Activated T-helper 9 cell treated with anti-CD3 and anti-CD28 coated beads, Interleukin-2, amount 50 U/mL, for 16 hours (primary cell): ENCODE results near the gene HIGD2B.
"Not testable (repeated sequence)": the region's sequence is repeated elsewhere in the genome, so short reads cannot be mapped to it uniquely, and the experiment has no call there.

ENCODE experiments used
- DNase-seq: peaks from one replicate; pipeline ENCODE4 v3.0.0-alpha.2; 2020; ENCODE audit warnings: low read depth

HIGD2B gene, protein sequence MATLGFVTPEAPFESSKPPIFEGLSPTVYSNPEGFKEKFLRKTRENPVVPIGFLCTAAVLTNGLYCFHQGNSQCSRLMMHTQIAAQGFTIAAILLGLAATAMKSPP

DNA sequence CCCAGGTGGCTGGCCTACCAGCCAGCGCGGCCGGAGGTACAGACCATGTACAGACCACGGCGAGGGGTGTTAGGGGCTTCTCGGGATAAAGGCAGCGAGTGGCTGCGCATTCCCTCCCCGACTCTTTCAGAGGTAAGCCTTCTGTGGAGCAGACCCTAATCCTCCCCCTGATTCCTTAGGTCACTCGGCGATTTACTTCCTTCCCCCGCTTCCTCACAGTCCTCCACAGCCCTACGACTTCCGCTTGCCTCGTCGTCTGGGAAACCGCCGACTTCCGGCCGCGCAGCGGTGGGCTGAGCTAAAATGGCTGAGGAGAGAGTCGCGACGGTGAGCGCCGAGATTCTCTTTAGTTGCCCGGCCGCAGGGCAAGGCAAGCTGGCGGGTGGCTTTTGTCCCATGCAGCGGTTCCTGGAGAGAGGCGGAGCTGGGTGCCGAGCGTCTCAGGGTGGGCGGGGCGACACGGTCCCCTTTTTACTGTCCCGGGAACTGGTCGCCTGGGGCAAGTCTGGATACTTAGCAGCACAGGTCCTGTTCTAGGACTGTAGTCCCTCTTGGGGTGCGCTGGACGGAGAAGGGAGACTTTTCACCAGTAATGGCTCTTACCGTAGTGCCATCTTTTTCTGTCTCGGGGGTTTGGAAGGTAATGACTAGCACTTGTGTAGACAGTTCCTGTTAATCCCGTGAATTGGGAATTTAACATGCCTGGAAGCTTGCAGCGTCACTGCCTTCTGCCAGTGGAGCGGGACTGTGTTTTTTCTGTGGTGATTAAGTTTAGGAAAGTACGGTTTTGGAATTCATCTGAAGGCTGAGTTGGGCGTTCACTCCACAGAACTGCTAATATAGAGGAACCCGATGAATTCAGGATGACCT is at the start of gene HIGD2B, which contains the start of gene BBS4:
HIGD2B (minus strand) TSS at position 258 of the 870 bp plus-strand sequence. CDS start 9,808 bp downstream, outside the sequence.
BBS4 (plus strand) TSS at position 283 of the 870 bp plus-strand sequence; CDS start at position 304, 21 bp downstream.
- peak; percentile 78 for DNase-seq

DNA sequence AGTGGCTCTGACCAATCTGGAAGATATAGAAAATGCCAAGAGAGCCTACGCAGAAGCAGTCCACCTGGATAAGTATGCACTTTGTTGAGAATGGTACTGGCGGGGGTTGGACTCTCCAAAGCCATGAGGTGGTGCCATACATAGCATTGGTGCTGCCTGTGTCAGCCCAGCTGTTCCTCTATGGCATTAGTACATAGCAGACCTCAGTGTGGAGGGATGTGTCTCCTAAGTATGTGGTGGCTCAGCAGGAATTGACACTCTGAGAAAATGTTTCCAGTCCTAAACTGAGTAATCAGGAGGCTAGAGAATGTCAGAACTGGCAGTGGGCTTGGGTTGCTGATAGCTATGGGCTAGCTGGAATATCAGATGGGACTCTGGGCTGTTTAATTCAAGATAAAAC is 49.1 kb upstream of the HIGD2B start:
- no peak for DNase-seq

DNA sequence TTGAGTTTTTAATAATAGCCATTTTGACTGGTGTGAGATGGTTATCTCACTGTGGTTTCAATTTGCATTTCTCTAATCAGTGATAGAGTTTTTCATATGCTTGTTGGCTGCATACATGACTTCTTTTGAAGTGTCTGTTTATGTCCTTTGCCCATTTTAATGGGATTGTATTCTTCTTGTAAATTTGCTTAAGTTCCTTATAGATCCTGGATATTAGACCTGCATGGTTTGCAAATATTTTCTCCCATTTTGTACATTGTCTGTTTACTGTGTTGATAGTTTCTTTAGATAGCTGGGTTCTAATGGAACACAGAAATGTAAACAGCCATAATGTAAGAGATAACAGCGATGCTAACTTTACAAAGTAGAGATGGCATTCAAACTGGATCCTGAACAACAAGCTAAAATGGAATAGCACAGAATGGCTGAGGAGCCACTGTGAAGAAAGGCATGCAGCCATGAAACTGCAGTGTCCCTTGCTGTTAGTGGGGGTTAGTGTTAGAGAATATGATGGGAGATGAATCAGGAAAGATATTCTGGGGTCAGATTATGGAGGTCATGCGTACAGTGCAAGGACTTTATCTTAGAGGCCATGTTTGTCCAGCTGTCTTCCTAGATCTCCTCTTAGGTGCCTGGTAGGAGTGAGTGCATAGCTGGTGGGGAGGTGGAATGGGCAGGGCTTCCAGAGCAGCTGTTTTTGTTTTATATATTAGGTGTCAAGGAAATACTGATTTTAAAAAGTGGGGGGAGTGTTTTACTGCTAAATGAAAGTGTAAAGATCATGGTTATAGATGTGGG is 48.2 kb upstream of the HIGD2B start:
- DNase-seq: no peak

DNA sequence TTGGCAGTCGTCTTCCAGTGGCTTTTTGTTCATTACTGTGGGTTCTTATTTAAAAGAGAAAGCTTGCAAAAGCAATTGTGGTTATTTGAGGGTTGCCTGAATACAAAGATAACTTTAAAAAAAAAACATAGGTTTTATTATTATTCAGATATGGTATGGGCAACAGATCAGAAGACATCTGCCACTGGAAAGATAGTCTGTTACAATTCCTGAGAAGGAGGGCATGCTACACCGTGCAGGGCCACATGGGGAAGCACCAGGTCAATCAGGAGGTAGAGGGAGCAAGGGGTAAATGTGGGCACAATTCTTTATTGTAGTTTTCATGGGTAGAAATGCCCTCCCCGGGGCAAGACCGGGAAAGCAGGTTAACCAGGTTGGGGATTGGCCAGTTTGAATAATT is 46.5 kb upstream of the HIGD2B start:
- DNase-seq: no peak

DNA sequence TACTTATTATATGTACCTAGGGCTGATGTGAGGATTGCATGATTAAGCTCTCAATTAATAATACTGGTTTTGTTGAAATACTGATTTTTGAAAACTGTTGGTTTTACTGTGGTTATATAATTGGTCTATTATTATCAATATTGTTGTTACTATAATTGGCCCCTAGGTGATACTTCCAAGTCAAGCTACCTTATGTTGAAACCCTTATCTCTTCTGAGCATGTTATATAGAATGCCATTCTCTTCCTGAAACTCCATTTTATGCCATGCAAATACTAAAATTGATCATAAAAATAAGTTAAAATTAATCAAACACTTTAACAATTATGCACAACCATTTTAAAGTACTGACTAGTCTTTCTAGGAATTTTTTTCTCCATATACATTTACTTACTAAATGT is 46.1 kb upstream of the HIGD2B start:
- no peak for DNase-seq

DNA sequence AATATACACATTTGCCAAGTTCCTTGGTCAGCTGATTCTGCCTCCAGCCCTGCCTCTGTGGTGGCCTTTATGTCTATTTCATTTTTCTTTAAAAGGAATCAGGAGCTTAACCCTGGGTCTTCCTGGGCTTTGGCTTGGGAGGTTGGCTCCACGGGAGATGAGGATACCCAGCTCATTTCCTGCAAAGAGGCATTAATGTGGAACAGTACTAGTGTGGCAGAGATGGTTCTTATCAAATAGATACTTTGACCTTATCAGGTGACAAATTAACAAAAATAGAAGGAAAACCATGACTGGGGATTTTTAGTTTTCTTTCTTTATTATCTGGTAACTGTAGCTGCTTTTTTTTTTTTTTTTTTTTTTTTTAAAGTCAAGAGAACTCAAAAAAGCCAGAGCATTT is 42.8 kb upstream of the HIGD2B start:
- DNase-seq: no peak

DNA sequence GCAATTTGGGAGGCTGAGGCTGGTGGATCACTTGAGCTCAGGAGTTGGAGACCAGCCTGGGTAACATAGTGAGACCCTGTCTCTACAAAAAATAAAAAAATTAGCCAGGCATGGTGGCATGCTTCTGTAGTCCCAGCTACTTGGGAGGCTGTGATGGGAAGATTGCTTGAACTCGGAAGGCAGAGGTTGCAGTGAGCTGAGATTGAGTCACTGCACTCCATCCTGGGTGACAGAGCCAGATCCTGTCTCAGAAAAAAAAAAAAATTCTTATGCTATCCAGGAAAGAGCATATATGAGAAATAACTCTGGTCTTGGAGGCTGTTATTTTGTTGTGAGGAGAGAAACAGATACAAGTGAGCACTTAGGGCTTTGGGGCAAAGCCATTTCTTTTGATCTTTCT is 42.3 kb upstream of the HIGD2B start:
- DNase-seq: not testable (repeated sequence)

DNA sequence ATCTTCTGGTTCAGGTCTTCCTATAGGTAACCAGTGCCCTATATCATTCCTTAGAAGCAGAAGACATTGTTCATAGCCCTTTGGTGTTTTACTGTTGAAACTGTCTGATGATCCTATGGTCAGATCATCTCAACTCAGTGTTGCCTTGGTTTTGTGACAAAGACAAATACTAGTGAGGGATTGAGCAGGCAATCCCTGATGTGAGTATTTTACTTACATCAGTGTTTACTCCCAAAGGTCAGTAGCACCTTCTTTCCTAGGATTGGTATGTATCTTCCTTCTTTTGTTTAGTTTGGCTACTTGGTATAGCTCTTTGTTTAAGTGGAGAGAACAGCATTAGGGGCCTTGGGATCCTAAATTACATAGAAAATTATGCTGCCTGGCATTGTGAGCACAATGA is 41.2 kb upstream of the HIGD2B start:
- no peak for DNase-seq

DNA sequence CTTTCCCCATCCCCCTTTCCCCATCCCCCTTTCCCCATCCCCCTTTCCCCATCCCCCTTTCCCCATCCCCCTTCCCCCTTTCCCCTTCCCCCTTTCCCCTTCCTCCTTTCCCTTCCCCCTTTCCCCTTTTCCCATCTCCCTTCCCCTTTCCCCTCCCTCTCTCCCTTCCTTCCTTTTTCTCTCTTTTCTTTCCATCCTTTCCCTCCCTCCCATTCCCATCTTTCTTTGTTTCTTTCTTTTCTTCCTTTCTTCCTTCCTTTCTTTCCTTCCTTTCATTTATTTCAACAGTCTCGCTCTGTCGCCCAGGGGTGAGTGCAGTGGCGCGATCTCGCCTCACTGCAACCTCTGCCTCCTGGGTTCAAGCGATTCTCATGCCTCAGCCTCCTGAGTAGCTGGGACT is 39.9 kb upstream of the HIGD2B start:
- DNase-seq: not testable (repeated sequence)

DNA sequence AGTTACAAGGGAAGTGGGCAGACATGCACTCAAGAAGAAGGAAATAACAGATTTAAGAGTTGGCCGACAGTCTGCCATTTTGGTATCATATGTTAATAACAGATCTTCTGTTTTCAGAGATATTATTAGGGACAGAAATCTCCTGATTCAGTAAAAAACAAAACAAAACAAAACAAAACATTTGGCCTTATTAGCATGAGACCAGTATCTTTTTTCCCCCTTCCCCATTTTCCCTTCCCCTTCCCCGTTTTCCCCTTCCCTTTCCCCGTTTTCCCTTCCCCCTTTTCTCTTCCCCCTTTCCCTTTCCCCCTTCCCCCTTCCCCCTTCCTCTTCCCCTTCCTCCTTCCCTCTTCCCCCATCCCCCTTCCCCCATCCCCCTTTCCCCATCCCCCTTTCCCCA is 39.5 kb upstream of the HIGD2B start:
- DNase-seq: no peak

DNA sequence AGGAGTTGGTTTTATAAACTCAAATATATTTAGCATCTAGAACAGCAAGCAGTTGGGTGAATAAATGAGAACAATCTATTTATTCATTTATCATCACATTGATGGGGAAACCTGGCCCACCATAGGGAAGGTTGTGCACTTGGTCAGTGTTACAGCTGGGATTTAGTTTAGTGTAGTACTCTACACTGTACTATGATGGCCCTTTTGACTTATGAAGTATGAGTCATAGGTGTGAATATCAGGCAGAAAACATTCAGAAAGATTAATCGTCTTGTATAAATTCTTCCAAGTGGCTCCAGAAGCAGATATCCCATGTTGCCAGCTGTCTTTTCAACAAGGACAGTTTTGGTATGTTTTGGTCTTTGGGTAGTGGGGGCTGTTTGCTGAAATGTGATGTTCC is 38.0 kb upstream of the HIGD2B start:
- no peak for DNase-seq

DNA sequence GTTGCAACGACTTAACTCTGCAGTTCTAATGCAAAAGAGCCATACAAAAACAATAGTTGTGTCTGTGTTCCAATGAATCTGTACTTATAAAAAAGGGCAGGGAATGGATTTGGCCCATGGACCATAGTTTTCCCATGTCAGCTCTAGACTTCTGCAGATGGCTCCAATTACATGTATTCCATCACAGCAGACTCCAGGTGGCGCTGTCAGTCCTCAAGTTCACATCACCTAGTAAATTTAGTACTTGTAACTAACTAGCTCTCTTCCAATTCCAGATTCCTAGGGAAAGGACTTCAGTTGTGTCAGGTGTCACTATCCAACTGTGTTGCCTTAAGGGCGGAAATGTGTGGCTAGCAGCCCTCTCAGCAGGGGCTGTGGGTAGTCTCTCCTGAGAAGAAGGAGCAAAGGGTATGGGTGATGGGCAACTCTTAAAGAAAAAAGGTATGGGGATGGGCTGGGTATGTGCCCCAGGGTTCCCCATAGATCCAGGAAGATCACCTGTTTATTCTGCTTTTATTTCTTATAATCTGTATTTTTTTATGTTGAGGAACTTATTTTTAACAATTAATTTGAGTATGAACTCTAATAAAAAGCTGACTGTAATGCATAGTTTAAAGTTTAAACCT is 36.2 kb upstream of the HIGD2B start:
- DNase-seq: peak; percentile 49

DNA sequence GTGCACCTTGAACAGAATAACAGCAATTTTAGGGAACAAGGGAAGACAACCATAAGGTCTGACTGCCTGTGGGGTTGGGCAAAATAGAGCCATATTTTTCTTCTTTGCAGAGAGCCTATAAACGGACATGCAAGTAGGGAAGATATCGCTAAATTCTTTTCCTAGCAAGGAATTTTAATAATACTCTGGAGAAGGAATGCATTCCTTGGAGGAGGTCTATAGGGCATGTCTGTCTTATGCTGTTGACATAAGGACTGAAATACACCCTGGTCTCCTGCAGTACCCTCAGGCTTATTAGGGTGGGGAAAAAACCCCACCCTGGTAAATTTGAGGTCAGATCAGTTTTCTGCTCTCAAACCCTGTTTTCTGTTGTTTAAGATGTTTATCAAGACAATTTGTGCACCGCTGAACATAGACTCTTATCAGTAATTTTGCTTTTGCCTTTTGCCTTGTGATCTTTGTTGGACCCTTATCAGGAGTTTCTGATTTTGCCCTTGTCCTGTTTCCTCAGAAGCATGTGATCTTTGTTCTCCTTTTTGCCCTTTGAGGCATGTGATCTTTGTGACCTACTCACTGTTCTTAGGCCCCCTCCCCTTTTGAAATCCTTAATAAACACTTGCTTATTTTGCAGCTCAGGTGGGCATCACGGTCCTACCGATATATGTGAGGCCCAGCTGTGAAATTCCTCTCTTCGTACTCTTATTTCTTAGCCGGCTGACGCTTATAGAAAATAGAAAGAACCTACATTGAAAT is 22.7 kb upstream of the HIGD2B start:
- DNase-seq: not testable (repeated sequence)

DNA sequence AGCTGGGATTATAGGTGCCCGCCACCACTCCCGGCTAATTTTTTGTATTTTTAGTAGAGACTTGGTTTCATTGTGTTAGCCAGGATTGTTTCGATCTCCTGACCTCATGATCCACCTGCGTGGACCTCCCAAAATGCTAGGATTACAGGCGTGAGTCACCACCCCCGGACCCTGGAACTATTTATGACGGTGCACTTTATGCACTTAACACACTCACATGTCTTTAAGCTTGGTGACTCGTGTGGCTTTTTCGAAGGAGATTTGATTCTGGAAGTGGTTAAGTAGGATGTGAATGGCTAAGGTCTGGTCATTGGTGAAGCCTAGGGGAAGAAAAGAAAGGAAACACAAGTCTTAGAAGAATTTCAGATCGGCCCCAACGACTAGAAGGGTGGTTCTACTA is 20.3 kb upstream of the HIGD2B start:
- no peak for DNase-seq

DNA sequence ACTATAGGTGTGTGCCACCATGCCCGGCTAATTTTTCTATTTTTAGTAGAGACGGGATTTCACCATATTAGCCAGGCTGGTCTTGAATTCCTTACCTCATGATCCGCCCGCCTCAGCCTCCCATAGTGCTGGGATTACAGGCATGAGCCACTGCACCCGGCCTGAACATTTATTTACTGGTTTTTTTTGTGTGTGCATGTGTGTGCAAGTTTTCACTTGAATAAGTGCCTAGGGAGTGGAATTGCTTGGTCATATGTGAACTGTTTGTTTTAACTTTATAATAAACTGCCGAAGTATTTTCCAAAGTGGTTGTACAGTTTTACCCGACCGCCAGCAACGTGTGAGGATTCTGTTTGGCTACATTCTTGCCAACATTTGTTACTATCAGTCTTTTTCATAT is 14.1 kb upstream of the HIGD2B start:
- DNase-seq: no peak

DNA sequence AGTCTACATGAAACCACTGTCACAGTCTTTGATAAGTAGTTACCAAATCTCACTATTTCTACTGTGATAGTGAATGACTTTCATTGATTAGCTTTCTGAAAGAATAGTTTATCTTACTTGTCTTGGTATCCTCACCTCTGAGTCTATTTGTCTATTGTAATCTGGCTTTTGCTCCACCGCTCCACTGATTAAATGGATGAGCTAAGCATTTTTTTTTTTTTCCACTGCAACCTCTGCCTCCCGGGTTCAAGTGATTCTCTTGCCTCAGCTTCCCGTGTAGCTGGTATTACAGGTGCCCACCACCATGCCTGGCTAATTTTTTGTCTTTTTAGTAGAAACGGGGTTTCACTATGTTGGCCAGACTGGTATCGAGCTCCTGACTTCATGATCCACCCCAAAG is 13.0 kb upstream of the HIGD2B start:
- DNase-seq: no peak

DNA sequence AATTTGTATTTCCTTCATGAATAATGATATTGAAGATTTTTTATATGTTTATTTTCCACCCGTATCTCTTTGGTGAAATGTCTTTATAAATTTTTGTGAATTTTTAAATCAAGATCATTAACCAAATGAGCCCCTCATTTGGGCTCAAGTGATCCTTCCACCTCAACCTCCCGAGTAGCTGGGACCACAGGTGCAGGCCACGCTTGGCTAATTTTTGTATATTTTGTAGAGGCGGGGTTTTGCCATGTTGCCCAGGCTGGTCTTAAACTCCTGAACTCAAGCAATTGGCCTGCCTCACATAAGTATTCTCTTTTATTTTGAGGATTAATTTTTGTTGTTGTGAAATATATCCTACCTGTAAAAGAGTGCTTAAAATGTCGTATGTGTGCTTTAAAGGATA is 5.0 kb upstream of the HIGD2B start:
- DNase-seq: no peak

DNA sequence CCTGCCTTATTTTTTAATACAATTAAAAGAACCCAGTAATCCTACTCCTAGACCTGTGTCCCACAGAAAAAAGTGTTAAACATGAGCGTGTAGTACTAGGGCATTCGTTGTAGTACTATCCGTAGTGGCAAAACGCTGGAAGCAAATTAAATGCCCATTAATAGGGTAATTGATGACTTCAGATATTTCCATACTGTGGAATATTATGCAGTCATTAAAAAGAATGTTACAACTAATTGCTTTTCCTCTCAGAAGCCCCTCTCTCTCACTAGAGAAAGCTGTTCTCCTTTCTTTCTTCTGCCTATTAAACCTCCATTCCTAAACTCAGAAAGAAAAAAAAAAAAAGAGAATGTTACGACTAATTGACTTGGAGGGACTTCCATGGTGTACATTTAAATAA is 2.7 kb upstream of the HIGD2B start:
- no peak for DNase-seq

DNA sequence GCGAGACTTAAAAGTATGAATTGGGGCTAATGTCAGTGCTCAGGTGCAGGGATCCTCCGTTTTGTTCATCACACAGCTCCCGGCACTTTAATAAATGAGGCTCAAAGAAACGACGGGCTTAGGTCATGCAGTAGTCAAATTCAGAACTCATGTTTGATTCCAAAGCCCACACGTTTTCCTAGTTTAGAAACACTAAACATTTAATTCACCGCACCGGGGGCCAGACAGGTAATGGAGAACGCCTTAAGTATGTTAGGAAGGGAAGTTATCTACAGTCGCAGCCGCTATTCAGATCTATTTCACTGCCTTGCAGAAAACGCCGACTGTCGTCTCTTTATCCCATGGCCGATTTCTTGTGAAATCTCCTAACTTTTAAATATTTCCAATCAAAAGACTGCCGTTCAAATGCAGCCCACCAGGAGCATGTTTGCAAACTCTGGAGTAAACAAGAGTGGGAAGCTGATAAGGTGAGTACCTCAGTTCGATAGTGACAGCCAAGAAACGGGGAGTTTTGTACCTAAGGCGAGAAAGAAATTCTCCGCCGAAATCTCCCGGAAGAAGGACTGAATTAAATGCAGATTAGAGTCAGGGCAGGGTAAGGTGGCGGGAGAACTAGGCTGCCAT is 569 bp downstream of the HIGD2B start:
- DNase-seq: no peak

DNA sequence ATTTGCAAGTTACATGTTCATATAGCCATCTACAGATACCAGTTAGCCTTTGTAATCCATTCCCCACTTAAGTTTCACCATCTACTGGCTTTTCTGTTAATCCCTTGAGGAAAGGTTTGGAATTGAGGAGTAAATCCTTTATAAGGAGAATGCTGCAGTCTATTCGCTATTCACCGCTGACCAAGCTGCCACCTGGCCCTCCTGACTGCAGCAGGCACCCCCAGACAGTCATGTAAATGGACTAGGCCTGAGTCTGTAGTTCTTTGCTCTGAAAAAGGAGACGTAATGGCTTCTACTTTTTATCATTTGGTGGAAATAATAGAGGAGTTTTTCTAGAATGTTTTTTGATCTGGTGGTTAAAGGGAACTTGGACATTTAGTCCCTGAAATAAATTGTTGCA is 3.2 kb downstream of the HIGD2B start:
- DNase-seq: no peak

DNA sequence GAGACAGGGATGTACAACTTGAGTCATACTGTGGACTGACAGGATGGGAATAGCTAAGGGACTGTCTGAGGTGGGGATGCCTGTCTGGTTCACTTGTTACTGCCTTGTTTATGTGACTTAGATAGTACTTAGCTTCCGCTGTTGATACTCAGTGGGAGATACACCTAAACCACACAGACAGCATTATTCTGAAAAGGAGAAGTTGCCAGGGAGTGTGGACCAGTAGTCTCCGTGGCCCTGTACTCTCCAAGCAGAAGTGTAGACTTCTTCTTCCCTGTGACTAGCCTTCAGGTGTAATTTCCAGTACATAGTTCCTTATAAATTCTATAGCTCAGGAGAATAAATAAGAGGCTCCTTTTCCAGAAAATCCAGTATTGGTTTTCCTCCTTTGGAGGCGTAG is 5.1 kb downstream of the HIGD2B start:
- no peak for DNase-seq
